HCEC 1CT (cell line): ENCODE measurements around the gene SLC25A11.
A peak's percentile ranks its signal among the peaks of the same experiment; 100 is the strongest.

Experiments
- DNase-seq: peaks from one replicate; pipeline ENCODE4 v3.0.0-alpha.2; 2017

Gene SLC25A11

DNA sequence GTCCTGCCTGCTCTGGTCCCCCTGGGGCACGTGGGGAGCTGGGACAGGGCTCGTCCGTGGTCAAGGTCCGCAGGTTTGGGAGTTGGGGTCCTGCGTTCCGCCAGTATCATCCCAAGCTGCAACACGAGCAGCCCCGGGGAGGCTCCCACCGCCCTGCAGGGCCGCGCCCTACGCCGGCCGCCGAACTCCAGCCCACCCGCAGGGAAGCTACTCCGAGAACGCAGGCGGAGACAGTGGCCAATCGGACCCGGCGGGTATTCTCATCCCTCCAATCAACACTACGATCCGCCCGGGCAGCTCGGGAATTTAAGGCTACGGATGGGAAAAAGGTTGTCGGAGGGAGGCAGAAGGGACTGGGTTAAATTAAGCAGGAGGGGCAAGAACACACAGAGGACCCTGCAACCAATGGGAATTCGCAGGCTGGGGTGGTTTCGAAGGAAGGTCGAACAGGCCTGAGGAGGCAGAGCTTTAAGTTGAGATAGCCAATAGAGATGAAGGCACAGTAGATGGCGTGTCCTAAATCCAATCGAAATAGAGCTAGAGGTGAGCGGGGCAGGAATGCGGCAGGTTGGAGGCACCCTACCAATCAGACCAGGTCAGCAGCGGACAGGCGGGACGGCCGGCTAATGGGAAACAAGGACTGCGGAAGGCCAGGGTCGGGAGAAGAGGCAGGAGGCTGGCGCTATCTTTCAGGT lies 27.1 kb upstream of the SLC25A11 start:
- DNase-seq = peak; percentile 100

DNA sequence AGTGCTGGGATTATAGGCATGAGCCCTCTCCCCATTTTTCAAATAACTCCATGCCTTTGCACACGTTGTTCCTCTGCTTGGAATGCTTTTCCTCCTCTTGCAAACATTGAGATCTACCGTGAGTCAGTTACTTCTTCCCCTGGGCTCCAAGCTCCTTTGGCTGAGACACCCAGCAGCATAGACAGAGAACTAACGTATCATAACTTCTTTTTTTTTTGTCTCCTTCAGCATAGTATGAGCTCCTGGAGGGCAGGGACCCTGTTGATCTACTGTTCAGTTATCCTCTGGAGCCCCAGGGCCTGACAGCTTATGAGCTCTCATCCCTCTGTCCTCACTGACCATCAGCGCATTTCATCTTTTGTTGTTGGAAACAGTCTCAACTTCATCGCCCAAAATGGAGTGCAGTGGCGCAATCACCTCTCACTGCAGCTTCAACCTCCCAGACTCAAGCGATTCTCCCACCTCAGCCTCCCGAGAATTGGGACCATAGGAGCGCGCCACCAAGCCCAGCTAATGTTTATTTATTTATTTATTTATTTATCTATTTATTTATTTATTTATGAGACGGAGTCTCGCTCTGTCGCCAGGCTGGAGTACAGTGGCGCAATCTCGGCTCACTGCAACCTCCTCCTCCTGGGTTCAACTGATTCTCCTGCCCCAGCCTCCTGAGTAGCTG lies 25.6 kb upstream of the SLC25A11 start:
- DNase-seq = no peak

DNA sequence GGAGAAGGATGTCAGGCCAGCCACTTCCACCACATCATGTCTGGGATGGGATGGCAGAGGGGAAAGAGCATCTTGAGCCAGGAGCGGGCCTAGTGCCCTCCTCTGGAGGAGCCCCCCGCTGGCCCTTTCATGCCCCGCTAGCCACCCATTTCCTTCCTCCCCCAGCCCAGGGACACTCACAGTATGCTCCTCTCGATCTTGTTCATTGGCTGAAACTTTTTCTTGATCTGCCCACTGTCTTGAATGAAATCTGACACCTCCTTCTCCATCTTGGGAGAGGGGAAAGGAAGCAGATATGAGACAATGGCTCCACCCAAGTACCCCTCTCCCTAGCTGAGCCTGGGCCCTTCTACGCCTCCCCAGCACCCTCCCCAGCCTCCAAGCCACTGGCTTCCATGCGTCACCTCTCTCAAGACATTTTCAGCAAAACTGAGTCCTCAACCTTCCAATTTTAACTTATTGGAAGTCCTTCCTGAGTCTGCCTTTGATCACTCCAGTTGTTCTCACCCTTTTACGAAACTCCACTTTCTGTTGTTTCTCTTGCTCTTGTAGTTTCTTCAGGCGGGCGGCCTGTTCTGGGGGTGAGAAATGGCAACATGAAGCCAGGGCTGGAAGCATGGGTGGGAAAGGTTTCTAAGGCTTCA lies 20.6 kb upstream of the SLC25A11 start:
- DNase-seq = no peak

DNA sequence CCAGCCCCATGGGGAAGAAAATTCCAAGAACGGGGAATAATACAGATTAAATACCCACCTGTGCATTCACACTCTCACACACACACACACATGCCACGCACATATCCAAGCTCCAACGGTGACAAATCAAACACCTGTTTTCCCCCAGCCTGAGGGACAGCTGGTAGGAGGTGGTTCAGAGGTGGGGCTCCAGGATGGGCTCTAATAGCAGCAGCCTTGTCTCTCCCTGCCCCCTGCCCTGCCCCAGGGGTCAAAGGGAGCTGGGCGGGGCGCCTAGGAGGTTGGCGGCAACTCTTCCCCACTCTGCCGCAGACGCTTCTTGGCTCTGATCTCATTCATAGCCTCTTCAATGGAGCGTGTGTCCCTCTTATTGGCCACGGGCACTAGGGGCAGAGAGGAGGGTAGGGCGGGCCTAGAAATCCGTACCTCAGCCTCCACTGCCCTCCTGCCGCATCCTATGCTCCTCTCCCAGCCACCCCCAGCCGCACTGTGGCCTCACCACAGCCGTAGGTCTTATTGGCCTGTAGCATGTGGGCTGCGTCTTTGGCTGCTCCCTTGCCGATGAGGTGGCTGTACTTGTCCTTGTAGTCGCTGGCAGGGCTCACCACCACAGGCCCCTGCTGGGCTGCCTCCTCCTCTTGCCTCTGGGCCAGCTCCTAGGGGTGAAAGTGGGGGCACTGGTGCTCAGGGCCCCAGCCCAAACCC lies 19.6 kb upstream of the SLC25A11 start:
- no peak for DNase-seq

DNA sequence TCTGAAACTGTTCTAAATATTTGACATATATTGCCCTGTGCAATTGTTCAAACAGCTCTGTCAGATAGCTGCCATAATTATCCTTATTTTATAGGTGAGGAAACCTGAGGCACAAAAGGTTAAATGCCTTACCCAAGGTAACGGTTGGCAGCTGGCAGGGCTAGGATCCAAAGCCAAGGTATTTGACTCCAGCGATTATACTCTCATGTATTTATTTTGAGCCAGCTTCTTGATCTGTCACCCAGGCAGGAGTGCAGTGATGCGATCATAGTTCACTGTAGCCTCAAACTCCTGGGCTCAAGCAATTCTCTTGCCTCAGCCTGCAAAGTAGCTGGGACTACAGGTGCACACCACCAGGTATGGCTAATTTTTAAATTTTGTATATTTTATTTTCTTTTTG lies 18.3 kb upstream of the SLC25A11 start:
- DNase-seq = no peak

DNA sequence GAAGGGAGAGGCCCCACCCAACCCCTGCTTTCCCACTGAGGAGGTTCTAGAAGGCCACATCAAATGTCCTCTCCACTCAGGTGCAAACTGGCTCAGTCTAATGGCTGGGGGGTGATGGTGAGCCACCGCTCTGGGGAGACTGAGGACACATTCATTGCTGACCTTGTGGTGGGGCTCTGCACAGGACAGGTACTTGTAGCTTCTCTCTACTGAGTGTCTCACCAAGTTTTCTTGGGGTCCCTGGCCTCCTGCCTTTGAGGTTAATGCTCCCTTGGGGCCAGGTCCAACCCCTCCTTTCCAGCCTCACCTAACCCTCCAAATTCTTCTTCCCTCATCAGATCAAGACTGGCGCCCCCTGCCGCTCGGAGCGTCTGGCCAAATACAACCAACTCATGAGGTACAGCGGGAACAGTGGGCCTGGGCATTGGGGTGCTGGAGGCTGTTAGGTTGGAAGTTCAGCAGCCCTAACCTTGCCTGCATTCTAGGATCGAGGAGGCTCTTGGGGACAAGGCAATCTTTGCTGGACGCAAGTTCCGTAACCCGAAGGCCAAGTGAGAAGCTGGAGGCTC lies 16.7 kb upstream of the SLC25A11 start:
- peak; percentile 18 for DNase-seq

DNA sequence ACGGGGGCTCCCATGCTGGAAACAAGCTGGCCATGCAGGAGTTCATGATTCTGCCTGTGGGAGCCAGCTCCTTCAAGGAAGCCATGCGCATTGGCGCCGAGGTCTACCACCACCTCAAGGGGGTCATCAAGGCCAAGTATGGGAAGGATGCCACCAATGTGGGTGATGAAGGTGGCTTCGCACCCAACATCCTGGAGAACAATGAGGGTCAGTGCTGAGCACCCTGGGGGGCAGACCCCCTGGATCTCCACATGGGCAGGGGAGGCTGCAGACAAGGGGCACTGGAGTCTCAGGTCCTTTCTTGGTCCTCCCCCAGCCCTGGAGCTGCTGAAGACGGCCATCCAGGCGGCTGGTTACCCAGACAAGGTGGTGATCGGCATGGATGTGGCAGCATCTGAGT lies 15.2 kb upstream of the SLC25A11 start:
- DNase-seq = no peak

DNA sequence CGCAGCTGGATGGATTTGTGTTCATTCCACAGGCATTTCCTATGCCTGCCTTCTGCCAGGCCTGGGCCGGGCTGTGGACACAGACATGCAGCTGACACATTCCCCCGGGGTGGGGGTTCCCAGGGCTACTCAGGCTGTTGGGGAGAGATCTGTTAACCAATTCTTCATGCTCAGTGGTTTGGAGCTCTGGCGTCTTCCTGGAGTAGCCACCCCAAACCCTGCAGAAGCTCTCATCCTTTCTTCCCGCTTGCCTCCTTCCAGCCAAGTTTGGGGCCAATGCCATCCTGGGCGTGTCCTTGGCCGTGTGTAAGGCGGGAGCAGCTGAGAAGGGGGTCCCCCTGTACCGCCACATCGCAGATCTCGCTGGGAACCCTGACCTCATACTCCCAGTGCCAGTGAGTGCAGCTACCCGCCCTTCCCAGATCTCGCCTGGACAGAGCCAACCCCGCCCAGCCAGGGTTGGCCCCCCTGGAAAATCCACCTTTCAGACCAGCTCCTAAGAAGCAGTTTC lies 13.7 kb upstream of the SLC25A11 start:
- peak; percentile 59 for DNase-seq

DNA sequence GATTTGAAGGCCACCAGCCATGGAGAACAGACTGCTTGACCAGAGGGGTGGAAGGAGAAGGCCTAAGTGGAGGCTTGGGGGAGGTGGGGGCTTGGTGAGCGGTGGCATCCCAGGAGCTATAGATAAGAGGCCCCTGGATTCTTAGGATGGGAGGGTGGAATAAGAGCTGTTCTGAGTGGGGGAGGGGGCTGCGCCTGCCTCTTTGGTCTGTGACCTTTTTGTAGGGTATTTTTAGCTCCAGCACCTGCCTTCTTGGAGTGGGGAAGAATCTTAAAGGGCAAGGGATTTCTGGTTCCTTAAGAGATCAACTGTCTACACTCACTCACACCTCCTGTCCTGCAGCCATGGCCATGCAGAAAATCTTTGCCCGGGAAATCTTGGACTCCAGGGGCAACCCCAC lies 11.6 kb upstream of the SLC25A11 start:
- DNase-seq = no peak

DNA sequence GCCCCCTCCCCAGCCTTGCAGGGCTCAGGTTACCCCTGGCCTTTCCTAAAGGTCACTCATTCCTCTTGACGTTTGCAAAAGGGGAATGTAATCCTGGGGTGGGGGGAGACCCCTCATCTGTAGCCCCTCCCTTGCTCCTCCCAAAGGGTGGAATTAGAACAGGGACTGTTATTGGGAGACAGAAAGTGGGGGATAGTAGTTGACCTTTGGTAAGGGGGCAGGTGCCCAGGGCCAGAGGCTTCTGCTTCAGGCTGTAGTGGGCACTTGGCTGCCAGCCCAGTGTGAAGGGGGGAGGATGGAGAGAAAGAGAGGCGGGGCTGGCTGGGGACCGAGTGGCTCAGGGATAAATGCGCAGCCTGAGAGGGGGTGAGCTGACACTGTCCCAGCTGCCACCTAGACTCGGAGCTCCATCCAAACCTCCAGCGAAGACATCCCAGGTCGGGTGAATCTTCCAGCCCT lies 10.9 kb upstream of the SLC25A11 start, which contains the start of gene ENO3:
ENO3 (plus strand) TSS at position 374 of the 459 bp plus-strand sequence. CDS start 711 bp downstream, outside the sequence.
- DNase-seq = no peak

DNA sequence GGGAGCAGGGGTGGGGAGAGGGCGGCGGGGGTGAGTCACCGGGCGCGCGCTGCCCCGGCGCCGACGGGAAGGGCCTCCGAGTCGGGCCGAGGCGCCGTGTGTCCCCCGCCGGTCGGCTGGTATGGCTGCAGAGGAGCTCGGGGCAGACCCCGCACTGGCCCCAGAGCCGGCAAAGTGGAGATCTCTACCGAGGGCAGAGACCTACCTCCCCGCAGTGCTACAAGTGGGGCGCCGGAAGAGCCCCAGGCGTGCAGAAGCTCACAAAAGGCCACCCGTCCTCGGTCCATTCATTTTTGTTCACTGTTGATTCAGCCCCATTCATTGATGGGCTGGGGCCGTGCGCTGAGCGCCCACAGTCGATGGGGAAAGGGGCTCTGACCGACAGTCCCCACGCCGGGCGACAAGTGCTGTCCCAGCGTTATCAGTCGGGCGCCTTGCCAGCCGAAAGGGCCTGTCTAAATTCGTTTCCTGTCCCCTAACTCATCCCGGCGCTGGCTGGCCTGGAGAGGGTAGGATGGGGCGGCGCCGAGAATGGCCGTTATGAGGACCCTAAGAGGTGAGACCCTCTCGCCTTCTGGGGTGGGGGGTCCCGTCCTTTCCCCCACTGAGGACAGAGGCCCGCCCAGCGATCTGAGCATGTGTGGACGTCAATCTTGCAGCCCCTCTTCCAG lies 10.4 kb upstream of the SLC25A11 start:
- peak; percentile 60 for DNase-seq

DNA sequence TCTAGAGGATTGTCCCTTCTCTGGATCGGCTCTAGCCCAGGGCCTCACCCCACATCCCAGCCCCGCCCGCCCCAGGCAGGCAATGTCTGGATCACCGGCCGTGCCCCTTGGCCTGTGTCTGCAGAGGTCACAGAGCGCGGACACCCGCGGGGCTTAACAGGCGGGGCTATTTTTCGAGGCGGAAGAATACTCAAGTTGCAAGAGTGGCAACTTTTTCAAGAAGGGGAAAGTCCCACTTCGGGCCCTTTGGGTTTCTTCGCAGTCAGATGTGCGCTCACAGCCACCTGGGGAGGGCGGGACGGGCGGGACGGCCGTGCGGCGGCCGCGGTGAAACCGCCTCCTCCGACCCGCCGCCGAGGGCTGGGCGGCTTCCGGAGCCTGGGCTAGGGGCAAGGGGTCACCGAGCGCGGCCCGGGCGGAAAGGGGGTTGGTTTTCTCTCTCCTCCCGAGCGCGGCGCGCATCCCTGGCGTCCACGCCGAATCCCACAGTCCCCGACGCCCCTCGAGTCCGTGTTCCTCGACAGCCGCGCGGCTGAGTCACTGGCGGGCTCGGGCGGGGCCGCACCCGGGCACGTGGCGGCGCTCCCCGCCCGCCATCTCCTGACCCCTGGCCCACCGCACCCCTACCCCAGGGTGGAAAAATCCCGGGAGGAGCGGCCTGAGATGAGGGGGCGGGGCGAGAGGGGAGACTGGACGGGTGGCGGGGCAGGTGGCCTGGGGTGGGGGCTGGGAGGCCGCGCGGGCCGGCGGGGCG lies 9.7 kb upstream of the SLC25A11 start:
- DNase-seq = peak; percentile 65

DNA sequence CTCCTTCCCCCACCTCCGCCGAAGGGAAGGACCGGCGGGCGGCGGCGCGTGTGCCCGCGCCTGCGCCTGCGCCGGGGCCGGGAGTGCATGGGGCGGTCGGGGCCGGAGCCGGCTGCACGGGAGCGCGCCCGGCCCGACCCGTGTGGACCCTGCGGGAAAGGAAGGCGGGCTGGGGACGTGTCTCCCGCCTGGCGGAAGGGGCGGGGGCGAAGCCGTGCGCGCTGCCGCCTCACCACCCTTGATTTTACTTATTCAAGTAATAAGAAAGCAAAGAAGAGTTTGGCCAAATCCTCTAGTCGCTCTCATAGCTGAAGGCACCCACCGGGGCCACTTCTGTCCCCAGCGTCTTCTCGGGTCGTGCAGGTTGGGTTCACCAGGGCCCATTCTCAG lies 9.1 kb upstream of the SLC25A11 start:
- peak; percentile 92 for DNase-seq

DNA sequence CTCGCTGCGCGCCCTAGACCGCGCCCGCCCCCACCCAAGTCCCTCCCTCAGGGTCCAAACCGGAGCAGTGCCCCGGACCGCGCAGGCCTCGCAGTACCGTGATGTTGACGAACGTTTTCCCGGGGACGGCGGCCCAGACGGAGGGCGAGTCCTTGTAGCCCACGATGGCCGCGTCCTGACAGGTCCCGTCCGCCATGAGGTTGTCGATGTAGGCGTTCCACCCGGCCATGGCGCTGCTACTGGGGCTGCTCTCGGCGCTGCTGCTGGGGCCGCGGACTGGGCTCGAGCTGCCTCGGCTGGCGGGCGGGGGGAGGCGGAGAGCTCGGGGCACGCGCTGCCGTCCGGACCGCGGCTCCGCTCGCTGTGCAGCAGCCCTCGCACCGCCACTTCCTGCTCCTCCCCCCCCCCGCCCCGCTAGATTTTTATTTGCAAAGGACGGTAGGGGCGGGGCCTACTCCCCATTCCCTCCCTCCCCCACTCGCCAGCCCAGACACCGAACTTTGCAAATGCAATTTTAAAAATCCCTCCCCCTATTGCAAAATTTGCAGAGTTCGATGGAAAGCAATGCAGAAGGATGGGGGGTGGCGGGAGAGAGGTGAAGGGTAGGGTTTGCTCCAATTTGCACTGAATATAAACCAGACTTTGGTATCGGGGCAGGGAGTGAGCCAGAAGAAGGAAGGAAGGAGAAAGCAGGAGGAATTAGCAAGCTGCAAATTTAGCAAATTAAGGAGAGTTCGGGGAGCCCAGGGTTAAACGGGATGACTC lies 8.5 kb upstream of the SLC25A11 start, which contains the start of gene PFN1:
PFN1 (minus strand) TSS at position 365 of the 765 bp plus-strand sequence; CDS start at position 229, 136 bp downstream.
- DNase-seq = peak; percentile 93

DNA sequence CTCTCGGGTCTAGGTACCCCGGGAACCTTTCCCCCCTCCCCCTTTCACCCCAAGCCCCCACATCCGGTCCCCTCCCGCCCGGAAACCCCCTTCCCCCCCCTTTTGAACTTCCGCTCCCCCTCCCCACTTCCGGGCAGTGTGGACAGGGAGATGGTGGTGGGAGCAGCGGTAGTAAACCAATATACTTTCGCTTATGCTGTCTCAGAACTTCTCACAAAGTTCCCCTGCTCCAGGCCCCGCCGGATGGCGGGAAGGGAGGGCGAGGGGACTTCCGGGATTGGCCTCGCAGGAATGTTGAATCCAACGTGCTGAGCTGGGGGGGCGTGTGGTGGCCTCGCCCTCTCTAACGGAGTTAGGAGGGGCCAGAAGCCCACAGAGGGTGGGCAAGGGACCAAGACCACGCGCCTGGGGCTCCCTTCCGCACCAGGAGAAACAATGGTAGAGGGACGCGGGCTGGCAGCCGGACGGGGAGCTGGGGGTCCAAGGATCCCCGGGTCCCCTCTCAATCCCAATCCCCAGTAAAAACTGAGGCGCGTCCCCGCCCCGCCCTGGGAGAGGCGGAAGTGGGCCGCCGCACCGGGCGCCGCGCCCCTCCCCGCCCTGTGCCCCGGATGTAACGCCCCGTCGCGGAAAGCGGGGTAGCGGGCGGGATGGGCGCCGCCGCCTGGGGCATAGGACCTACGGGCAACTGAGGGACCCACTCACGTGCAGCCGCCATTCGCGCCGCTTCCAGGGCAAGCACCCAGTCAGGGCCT lies 7.7 kb upstream of the SLC25A11 start:
- DNase-seq = peak; percentile 43

DNA sequence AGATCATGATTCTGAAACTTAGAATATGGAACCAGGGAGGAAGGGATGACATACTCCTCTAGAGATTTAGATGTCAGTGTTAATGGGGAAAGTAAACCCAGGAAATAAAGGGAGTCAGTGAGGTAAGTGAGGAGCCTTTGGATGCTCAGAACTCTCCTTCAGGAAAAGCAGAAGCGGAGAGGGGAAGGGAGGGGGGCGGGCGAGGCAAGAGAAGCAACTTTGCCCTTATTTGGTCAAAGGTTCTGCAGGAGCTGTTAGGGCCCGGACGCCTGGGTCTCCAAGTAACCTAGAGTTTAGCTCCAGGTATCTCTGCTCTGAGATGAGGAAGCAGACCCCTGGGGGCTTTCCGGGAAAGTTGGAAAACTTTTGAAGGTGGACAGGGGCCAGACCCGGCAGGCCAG lies 7.2 kb upstream of the SLC25A11 start:
- DNase-seq = peak; percentile 16

DNA sequence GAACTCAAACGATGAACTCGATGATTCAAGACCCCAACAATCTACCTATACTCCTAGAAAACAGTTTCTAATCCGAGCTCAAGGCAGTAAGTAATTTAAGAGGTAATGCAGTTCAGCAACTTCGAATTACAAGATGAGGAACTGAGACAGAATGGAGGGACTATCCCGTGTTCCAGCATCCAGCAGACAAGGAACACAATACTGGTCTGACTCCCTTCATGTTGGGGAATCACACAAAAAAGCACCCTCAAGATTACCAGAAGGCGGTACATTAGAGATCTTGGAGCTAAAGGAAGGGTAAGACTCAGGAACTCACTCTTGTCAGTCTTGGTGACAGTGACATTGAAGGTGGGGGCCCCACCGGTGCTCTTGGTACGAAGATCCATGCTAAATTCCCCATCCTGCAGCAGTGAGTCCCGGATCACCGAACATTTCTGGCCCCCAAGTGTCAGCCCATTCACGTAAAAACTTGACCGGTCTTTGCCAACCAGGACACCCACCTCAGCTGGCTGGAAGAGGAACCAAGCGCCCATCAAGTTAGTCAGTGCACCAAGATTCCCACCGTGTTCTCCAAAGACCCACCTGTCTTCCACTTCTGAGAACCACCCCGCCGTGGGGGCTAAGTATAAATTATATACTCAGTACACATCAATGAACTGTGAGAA lies 6.6 kb upstream of the SLC25A11 start:
- no peak for DNase-seq

DNA sequence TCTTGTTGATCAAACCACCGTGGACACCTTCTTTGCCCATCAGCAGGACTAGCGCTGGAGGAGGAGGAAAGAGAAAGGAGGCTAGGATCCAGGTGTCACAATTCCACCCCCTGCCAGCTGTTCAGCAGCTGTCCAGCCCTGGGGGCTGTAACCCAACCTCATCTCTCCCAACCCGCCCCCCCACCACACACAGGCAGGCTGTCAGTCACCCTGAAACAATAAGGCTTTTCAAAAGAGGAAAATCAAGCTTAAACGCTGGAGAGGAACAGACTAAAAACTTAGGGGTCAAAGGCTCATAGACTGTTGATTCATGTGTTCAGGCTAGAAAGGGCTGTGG lies 6.1 kb upstream of the SLC25A11 start:
- DNase-seq = no peak
